Ascending aorta (tissue), 2 donors: ENCODE measurements around the gene GRIP1. TPM values are rescaled to one million over a fixed set of nuclear protein-coding genes. Genes with fewer than 3 reads are reported as not detected.

Experiments
- DNase-seq, 2 donors: peaks; one replicate each; pipeline ENCODE4 v3.0.0-alpha.2; 2019; ENCODE audit warnings: low spot score in 2 of 2
- H3K27ac ChIP-seq, 2 donors: fragments of 200-600 bp; sonication (generic); one replicate each; pipeline ENCODE4 v1.5.1; 2016 to 2017; ENCODE audit warnings: mild to moderate bottlenecking in 1 of 2
- H3K27me3 ChIP-seq: fragments of 200-600 bp; sonication (generic); one replicate; pipeline ENCODE4 v1.5.1; 2017
- H3K36me3 ChIP-seq, 2 donors: fragments of 200-600 bp; sonication (generic); one replicate each; pipeline ENCODE4 v1.5.1; 2016
- H3K4me1 ChIP-seq, 2 donors: fragments of 200-600 bp; sonication (generic); one replicate each; pipeline ENCODE4 v1.5.1; 2016 to 2017; ENCODE audit warnings: mild to moderate bottlenecking in 1 of 2
- H3K4me3 ChIP-seq, 2 donors: fragments of 200-600 bp; sonication (generic); one replicate each; pipeline ENCODE4 v1.5.1; 2016 to 2017; ENCODE audit warnings: mild to moderate bottlenecking in 1 of 2
- H3K9me3 ChIP-seq, 2 donors: fragments of 200-600 bp; sonication (generic); one replicate each; pipeline ENCODE4 v1.5.1; 2016
- intact Hi-C: fragments of 100-400 bp; cut with DNase I; formaldehyde crosslinking; loops from one replicate; pipeline ENCODE4 v1.15.1; 2023
- total RNA-seq: library from RNA; depleted of rRNA; stranded (reverse); fragments of >200 nt; gene quantifications from one replicate; pipeline ENCODE4 v1.1.0, GENCODE V29; 2016
- TF ChIP-seq, protein P1 (sequence below), 3 experiments: fragments of 200-600 bp in 2 of 3; fragments of 450-650 bp in 1 of 3; sonication (generic) in 2 of 3; IDR thresholded peaks; one replicate each; pipeline ENCODE4 v1.5.1; 2016 to 2019; ENCODE audit warnings: antibody characterized with exemption in 3 of 3, mild to moderate bottlenecking in 1 of 3, moderate library complexity in 1 of 3

The GRIP1 gene, protein sequence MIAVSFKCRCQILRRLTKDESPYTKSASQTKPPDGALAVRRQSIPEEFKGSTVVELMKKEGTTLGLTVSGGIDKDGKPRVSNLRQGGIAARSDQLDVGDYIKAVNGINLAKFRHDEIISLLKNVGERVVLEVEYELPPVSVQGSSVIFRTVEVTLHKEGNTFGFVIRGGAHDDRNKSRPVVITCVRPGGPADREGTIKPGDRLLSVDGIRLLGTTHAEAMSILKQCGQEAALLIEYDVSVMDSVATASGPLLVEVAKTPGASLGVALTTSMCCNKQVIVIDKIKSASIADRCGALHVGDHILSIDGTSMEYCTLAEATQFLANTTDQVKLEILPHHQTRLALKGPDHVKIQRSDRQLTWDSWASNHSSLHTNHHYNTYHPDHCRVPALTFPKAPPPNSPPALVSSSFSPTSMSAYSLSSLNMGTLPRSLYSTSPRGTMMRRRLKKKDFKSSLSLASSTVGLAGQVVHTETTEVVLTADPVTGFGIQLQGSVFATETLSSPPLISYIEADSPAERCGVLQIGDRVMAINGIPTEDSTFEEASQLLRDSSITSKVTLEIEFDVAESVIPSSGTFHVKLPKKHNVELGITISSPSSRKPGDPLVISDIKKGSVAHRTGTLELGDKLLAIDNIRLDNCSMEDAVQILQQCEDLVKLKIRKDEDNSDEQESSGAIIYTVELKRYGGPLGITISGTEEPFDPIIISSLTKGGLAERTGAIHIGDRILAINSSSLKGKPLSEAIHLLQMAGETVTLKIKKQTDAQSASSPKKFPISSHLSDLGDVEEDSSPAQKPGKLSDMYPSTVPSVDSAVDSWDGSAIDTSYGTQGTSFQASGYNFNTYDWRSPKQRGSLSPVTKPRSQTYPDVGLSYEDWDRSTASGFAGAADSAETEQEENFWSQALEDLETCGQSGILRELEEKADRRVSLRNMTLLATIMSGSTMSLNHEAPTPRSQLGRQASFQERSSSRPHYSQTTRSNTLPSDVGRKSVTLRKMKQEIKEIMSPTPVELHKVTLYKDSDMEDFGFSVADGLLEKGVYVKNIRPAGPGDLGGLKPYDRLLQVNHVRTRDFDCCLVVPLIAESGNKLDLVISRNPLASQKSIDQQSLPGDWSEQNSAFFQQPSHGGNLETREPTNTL
- not detected for total RNA-seq

DNA sequence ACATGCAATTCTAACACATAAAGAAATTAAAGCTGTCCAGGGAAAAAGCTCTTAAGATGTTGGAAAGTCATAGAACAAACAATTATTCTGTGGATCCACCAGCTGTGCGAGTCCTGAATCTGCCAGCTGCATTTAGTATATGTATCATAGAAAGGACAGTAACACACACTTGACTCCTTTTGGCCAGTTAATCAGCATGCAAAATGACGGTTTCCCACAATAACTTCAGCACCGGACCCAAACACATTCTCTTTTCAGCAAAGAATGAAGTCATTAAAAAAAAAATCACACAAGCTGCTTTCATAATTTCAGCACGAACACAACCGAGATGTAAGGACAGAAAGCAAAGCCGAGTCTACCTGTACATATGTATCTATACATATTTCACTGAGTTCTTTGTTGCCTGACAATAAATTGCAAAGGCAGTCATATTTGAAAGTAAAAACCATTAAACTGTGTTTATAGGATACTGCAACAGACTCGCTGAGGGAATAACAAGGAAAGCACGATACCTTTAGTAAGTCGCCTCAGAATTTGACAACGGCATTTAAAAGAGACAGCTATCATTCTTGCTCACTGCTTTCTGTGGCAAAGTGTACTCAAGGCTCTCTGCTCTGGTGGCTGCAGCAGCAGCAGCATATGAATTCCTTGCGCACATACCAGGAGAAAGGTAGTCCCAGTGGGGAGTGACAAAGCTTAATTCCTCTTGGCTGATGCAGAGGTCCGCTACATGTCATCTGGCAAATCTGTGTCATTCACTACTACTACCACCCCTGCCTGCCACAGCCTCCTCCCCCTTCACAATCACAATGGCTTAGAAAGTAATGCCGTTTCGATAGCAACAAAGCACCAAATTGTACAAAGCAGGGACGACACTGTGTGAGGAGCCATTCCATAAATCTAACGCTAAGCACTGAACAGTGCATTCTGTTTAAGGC is at the start of gene GRIP1:
TSS of gene GRIP1 (minus strand) at position 739 of the 938 bp plus-strand sequence. CDS start at position 567, 172 bp downstream.
- H3K4me3 ChIP-seq, result peak within 1 kb of the TSS; percentile 5 to 57
- no peaks in the 10 kb centered on the region for H3K27me3 ChIP-seq
- H3K9me3 ChIP-seq, result no peaks in the 10 kb centered on the region
- peaks cover 0 to 3% of the 10 kb centered on the region in 2 donors for H3K4me1 ChIP-seq
- intact Hi-C loops, result no loop called here
- no peak within 1 kb of the TSS for H3K27ac ChIP-seq
- TF ChIP-seq, protein P1, sequence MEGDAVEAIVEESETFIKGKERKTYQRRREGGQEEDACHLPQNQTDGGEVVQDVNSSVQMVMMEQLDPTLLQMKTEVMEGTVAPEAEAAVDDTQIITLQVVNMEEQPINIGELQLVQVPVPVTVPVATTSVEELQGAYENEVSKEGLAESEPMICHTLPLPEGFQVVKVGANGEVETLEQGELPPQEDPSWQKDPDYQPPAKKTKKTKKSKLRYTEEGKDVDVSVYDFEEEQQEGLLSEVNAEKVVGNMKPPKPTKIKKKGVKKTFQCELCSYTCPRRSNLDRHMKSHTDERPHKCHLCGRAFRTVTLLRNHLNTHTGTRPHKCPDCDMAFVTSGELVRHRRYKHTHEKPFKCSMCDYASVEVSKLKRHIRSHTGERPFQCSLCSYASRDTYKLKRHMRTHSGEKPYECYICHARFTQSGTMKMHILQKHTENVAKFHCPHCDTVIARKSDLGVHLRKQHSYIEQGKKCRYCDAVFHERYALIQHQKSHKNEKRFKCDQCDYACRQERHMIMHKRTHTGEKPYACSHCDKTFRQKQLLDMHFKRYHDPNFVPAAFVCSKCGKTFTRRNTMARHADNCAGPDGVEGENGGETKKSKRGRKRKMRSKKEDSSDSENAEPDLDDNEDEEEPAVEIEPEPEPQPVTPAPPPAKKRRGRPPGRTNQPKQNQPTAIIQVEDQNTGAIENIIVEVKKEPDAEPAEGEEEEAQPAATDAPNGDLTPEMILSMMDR (IDR thresholded peaks at IDR 0.05), result no peak
- no peak for DNase-seq
- no peaks in the 10 kb centered on the region for H3K36me3 ChIP-seq

DNA sequence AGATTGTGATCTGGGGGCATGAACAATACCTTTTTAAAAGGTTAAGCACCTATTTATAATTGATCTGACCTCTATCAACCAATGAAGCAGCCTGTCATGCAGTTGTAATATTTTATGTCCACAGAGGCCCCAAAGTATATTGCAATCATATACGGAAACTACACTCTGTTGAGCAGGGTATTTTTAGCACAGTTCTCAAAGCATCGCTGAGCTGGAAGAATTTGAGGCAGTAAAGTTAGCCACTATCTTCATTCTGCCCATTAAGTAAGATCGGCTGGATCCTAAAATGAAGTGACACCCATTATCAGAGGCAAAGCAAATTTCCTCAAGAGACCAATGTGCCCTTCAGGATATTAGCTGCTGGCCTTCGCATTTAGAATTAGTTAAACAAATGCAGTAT is 47.7 kb upstream of the GRIP1 start:
- Histone ChIP-seq H3K4me1 (no peaks in the 10 kb centered on the region), H3K27me3 (no peaks in the 10 kb centered on the region), H3K4me3 (no peak overlapping the region), H3K36me3 (no peaks in the 10 kb centered on the region), H3K9me3 (no peaks in the 10 kb centered on the region), H3K27ac (no peak overlapping the region)
- intact Hi-C loops, result no loop called here
- TF ChIP-seq, protein P1 (IDR thresholded peaks at IDR 0.05), result no peak
- DNase-seq, result no peak

DNA sequence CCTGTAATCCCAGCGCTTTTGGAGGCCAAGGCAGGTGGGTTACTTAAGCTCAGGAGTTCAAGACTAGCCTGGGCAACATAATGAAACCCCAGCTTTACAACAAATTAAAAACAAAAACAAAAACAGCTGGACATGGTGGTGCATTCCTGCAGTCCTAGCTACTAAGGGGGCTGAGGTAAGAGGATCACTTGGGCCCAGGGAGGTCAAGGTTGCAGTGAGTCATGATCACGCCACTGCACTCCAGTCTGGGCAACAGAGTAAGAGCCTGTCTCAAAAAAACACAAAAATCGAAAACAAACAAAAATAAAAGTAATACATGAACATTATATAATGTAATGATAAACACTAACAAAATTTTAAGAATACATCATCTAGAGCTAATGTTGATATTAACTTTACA is 46.2 kb upstream of the GRIP1 start:
- no peak for DNase-seq
- intact Hi-C loops, result no loop called here
- Histone ChIP-seq H3K4me3 (no peak overlapping the region), H3K9me3 (no peaks in the 10 kb centered on the region), H3K36me3 (no peaks in the 10 kb centered on the region), H3K4me1 (no peaks in the 10 kb centered on the region), H3K27ac (no peak overlapping the region), H3K27me3 (no peaks in the 10 kb centered on the region)
- TF ChIP-seq, protein P1 (IDR thresholded peaks at IDR 0.05), result no peak

DNA sequence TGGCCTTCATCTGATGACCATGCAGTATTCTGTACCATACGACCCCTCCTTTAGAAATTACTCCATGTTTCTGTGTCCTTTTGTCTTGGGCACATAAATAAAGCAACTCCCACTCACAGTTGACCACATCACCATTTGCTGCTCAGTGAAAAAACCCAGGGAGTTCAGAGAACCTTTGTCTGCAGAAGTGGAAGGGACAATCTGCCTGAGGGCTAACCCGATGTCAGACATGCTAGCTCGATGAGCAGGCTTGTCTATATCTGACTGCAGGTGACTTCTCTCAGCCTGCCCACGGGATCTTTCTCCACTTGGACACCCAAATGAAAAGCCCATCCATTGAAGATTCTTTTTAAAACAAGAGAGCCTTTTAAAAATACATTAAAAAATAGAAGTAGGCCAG is 45.7 kb upstream of the GRIP1 start:
- intact Hi-C loops, result no loop called here
- Histone ChIP-seq H3K9me3 (no peaks in the 10 kb centered on the region), H3K27me3 (no peaks in the 10 kb centered on the region), H3K4me3 (no peak overlapping the region), H3K4me1 (no peaks in the 10 kb centered on the region), H3K27ac (no peak overlapping the region), H3K36me3 (no peaks in the 10 kb centered on the region)
- no peak for DNase-seq
- TF ChIP-seq, protein P1 (IDR thresholded peaks at IDR 0.05), result no peak

DNA sequence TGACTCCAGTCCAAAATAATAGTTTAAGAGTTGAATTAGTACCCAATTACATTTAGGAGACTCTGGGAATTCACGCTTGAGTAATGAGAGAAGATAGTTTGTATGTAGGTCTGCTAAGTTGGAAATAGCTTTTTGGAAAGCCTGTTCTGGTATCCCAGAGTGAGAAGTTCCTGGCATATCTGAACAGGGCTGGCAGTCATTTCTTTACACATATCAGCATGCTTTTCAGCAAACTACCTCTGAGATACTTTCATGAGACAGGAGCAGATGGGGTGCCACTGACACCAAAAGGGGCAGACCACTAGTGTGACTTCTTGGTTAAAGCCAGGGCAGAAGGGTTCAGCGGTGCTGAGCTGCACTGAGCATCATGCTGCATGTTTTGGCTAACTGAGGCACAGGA is 45.1 kb upstream of the GRIP1 start:
- intact Hi-C loops, result no loop called here
- Histone ChIP-seq H3K27ac (no peak overlapping the region), H3K27me3 (no peaks in the 10 kb centered on the region), H3K4me3 (no peak overlapping the region), H3K9me3 (no peaks in the 10 kb centered on the region), H3K36me3 (no peaks in the 10 kb centered on the region), H3K4me1 (no peaks in the 10 kb centered on the region)
- no peak for DNase-seq
- TF ChIP-seq, protein P1 (IDR thresholded peaks at IDR 0.05), result no peak
